NCI-H1436 treated with DMSO at 0.1 percent for 48 hours (cell line): Measurements from ENCODE around the gene ZBTB25.

Experiments
- DNase-seq: peaks from one replicate; lab custom pipeline; 2025; lab: John Stamatoyannopoulos, UW

The ZBTB25 gene

DNA sequence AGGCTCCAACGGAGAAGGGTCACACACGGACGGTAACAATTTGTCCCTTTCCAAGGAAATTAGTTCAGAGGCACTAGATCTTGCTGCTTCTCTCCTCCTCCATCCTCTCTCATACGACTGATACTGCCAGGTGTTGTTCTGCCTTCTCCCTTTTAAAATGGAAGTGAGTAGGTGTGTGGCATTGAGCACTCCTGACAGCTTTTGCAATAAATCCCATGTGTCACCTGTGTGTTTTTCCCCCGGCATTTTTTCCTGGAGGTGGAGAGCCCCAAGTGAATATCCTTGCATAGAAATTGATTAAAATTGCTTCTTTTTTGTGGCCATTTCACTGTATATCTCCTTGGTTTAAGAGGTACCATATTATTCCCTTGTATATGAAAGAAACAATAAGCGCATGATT lies 64.5 kb downstream of the ZBTB25 start:
- no peak for DNase-seq

DNA sequence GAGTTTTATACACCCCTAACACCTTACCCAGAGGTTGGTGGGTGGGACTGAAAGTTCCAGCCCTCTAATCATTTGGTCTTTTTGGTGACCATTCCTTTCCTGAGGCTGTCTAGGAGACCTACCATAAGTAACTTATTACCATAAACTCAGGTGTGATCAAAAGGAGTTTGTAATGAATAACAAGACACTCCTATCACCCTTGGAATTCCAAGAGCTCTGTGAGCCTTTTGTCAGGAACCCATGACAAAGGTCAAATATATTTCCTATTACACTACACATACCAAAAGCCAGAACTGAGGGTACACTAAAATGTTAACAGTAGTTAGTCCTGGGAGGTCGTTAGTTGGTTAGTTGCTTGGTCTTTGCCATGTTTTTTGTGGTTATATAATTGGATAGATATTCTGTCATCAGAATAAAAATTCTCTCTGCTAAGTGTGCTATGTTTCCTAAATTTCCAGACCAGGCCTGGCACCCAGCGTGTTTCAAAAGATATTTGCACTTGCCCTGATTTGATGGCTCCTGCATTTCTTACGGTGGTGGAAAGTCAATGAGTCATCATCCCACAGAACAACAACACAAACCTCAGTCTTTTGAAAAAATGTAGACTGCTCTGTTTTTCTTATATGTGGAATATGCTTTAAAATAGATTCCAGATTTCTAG lies 65.3 kb downstream of the ZBTB25 start:
- no peak for DNase-seq

DNA sequence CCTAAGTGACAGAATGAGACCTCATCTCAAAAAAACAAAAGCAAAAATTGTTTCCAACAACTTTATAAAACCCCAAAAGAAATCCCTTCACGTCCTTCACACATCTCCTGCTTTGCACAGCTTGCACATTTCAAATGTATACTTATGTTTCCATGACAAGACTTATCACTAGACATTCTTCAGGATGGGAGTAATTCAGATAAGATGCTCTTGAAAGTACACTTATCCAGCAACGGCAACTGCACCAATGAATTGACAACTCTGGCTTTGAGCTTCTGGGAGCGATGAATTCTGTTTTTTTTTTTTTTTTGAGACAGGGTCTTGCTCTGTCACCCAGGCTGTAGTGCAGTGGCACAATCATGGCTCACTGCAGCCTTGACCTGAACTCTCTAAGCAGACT lies 69.1 kb downstream of the ZBTB25 start:
- no peak for DNase-seq

DNA sequence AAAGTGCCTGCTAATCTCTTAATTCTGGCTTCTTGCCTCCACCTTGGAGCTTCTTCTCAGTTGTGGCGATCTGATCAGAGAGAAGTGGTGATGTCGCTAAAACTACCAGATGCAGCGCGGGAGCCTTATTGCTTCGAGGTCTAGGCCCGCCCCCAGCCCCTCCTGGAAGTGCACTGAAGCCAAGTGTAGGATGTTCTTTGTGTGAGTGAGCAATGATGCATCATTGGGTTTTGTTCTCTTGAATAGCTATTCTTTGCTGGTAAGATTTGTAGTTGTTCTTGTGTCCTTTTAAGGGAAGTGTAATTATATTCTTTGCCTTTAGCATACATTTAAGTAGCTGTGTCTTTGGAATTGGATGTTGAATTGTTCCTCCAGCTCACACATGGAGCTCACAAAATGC lies 79.7 kb downstream of the ZBTB25 start:
- DNase-seq, result no peak

DNA sequence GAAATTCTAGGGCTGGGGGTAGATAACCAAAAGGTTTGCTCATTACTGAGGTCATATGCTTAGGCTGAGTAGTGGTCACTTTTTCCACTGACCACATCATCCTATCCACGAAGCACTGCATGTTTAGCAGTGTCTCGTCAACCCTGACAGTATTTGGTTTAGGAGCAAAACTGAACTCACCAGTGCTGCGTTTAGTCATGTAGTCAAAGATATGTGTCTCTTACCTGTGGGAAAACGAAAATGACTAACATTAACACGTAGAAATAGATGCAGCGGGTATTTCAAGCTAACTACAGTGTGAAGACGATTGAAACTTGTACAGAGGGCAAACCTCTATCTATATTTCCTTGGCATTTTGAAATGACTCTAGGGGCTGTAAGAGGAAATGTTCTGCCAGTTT lies 80.9 kb downstream of the ZBTB25 start:
- DNase-seq, result no peak

DNA sequence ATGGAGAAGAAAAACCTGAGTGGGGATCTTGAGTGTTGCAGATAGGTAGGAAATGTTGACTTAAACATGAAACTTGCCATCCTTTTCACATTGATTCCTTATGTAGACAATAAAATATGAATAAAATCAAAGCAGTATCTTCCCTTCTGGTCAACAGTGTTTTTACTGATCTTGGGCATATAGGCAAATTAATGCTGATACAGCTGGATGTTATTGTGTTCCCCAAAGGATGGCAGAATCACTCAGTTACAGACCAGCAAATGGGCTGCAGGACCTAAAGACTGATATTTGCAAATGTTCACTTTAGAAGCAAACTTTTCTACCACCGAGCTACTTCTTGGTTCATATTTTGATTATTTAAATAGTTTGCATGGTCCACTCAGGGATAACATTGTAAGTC lies 81.6 kb downstream of the ZBTB25 start:
- DNase-seq, result no peak

DNA sequence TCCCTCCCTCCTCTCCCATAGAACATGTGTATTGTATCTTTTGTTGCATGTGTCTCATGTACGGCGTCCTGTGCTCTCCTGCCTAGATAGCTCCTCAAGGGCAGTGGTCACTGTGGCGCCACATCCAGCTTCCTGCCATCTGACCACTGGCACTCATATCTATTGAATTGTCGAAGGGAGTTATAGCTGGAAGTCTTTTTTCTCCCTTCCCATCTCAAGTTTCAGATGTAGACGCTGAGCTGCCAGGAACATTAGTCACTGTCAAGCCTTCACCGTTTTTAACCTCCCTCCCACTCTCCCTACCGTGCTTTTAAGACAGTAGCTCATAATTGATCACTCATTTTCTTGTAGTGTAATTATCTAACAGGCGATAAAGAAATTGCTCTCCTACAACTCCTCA lies 82.5 kb downstream of the ZBTB25 start:
- no peak for DNase-seq

DNA sequence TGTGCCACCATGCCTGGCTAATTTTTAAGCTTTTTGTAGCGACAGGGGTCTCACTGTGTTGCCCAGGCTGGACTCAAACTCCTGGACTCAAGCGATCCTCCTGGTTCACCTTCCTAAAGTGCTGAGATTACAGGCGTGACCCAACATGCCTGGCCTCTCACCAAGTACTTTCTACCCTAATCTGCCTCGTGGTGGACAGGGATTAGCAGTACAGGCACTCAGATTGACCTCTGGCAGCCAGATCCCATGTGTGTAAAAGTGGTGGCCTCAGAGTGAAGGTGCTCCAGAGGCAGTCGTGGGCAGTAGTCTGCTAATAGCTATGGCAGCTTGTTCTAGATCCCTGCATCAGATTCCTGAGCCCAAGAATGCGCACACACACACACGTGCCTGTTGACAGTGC lies 84.6 kb downstream of the ZBTB25 start:
- no peak for DNase-seq

DNA sequence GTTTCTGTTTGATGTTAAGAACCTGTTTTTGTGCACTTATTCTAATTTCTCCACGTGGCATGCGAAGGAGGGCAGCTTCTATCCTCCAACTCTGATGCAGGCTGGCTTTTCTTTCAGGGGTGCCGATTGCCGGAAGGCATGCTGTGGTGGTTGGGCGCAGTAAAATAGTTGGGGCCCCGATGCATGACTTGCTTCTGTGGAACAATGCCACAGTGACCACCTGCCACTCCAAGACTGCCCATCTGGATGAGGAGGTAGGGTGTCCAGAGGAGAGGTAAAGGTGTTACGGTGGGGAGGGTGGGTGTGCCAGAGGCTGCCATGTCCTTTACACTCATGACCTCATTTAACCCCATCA lies 85.9 kb downstream of the ZBTB25 start:
- no peak for DNase-seq

DNA sequence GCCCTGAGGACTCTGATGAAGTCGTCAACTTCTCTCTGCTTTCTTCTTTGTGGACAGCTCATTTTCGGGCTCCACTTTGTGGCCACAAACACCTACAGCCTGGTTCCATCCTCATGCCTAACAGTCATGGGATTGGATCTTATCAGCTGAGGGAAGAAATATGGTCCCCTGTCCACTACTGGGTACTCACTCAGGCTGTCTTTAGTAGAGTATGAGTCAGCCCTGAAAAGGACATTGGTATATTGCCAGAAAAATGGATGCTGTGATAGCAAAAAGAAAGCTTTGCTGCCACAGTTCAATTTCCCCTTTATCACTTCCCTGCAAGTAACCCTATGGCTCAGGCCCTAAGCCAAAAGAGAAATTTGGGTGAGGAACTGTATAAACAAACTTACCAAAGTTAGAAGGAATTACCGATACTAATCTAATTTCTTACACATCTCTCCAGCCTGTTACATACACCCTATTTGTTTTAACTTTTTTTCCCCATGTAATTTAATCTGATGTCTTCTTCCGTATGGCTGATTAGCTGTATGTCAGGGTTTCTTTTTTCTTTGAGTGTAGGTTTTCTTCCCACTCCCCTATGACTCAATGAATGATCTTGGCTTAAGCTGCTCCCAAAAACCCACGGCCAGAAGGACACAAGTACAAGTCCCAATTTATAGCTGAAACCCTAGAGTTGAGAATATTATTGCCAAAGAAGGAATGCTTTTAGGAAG lies 86.4 kb downstream of the ZBTB25 start:
- no peak for DNase-seq

DNA sequence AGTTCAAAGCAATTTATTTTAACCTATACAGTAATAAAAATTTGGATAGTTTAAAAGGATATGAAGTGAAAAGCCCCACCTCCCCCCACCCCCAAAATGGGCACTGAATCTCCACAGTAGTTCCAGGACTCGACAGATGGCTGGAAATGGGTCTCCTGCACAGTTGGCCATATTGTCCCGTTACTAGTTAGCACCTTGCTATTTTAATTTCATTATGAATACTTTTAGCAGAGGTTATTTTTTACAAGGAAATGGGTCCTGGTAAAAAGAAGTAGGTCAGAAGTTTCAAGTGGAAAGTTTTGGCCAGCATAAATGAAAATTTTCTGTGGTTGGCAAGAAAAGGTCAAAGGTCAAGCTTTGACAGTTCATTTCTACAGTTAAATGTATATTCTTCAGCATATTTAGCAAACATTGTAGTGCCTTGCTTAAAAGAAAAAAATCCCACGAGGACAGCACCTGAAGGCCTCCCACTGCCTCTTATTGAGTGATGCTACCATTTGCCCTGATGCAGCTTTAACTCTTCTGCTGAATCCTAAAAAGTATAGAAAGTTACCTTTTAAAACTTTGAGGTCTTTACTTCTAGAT lies 87.2 kb downstream of the ZBTB25 start:
- DNase-seq, result no peak

DNA sequence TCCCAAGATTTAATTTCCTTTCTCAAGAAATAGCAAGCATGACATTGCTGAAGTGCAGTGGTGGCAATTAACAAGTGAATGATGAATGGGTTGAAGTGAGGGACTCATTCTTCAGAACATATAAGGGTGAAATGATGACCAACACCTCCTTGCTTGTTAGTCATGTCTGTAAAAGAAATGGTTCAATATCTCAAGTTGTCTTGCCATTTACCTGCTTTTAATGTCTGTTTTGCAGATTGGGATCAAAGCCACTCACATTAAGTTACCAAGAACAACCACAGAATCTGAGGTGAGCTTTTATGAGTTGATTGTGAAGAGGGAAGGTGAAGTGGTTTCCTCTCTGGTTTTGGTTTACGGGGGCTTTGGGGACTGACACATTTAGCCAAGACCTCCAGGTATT lies 91.4 kb downstream of the ZBTB25 start:
- DNase-seq, result no peak

DNA sequence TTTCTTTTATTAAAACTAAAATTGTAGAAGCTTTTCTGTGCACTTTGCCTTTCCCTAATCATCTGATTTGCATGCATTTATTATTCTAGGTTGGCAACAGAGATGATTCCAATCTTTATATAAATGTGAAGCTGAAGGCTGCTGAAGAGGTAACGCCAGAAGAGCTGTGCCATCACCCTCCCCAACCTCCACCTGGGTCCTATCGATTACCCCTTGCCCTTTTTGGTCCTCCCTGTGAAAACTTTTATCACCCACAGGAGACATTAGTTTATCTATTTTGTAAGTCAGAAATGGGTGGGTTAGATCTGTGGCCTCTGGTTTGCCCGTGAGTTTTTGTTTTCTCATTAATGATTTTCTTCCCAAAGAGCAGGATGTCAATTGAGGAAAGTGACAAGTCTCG lies 92.6 kb downstream of the ZBTB25 start:
- DNase-seq, result no peak

DNA sequence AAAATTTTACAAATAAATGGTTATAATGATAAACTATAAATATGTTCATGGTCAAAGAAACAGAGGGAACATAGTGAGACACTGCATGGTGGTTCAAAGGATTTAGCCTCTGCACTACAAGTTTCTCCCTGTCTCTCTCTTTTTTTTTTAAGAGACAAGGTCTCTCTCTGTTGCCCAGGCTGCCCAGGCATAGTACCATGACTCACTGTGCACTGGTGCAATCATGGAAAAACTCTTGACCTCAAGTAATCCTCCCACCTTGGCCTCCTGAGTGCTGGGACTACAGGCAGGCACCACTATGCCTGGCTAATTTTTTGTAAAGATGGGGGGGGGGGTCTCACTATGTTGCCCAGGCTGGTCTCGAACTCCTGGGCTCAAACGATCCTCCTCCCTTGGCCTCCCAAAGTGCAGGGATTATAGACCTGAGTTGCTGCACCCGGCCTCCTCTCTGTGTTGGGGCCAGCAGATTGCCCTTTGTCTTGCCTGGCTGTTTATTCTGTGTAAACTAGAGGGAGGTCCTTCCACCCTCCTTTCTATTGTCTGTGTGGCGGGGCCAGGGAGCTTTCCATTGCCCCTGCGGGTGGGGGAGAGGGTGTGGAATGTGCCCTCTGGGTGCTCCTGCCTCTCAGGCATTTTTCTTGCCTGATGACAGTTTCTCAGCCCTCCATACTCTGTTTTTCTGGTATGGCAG lies 93.4 kb downstream of the ZBTB25 start:
- DNase-seq, result no peak

DNA sequence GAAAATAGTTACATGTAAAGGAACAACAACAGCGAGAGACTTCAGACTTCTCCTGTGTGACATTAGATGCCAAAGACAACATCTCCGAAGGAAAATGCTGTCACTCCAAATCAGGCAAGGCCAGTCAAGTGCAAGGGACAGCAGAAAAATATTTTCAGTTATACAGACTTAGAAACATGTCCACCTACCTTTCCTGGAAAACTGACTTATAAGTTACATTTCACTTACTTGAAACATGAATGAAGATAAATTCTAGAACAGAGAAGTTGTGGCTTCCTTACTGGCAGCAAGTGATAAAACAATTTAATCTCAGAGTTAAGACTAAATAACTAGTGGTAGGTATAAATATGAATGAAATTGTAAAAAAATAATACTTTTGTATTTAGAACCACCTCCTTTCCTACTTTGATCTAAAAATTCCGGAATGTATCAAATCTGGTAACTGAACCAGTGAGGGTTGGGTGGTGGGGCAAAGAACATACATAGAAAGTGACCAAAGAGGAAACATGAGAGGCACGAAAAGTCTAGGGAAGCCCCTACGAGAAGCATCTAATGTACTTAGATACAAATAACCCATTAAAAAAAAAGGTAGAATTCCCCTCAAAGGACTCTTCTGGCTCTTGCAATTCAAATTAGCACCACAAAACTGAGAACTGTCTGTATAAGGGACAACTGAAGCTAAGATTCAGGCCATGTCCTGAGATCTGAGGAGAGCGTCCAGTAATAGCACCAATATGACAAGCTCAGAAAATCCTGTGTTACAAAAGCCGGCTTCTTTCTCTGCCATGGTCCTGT lies 94.3 kb downstream of the ZBTB25 start:
- no peak for DNase-seq

DNA sequence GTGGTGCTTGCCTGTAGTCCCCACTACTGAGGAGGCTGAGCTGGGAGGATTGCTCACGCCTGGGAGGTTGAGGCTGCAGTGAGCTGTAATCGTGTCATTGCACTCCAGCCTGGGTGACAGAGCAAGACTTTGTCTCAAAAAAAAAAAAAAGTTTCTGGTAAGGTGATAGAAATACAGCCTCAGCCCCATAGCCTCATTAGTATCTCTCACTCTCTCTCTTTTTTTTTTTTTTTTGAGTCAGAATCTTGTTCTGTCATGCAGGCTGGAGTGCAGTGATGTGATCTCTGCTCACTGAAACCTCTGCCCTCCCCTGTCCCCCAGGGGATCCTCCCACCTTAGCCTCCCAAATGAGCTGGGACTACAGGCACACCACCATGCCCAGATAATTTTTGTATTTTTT lies 96.3 kb downstream of the ZBTB25 start:
- DNase-seq, result no peak

DNA sequence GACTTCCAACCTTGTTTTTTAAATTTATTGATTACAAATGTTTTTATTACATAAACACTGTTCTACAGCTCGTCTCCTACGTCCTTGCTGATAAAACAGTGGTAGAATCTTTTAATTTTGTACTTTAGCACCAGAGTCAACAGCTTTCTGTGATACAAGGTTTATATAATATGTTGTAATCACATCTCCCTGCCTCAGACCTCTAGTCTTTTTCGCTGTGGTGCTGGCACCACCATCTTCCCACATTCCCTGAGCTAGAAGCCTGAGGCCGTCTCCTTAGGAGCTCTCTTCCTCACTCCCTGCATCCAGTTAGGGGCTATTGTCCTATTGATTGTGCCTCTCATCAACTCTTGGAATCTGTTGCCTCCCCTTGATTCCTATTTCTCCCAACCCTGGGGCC lies 98.3 kb downstream of the ZBTB25 start:
- DNase-seq, result no peak

DNA sequence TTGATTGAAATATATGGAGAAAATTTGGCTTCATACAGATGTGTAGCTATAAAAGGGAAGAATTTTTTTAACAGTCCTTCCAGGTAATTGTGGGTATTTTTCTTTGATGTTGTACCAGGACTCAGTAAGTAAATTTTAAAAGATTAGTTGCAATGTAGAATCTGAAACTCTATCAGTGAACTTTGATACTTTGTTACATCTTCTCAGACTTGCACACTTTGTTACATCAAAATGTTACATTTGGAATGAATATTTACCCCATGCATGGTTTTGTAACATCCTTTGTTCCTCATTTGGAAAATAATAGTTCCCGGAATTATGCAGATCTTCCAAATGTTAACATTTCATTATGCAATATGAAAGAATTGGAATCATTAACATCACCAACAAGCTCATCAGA lies 101.7 kb downstream of the ZBTB25 start:
- DNase-seq, result no peak

DNA sequence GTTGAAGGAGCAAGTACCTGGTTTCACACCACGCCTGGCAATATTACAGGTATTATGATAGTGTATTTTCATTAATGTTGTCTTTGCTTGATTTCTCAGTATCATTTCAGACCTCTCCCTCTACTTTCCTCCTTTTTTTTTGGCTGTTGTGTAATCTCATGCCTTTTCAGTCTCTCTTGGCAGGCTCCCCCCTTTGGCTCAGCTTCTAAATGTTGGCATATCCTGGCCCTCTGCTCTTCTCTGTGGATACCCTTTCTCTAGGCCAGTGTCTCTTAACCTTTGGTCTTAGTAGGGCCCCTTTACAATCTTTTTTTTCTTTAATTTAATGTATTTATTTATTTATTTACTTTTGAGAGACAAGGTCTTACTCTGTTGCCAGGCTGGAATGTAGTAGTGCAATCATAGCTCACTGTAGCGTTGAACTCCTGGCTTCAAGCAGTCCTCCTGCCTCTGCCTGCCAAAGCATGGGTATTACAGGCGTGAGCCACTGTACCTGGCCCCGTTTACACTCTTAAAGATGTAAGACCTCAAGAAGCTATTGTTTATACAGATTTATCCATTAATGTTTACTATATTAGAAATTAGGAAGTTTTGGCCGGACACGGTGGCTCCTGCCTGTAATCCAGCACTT lies 102.7 kb downstream of the ZBTB25 start:
- no peak for DNase-seq
